ENCODE measurements around the gene ATP2A2.
"Not testable (repeated sequence)": the region's sequence is repeated elsewhere in the genome, so short reads cannot be mapped to it uniquely, and the experiment has no call there.

The ATP2A2 gene

DNA sequence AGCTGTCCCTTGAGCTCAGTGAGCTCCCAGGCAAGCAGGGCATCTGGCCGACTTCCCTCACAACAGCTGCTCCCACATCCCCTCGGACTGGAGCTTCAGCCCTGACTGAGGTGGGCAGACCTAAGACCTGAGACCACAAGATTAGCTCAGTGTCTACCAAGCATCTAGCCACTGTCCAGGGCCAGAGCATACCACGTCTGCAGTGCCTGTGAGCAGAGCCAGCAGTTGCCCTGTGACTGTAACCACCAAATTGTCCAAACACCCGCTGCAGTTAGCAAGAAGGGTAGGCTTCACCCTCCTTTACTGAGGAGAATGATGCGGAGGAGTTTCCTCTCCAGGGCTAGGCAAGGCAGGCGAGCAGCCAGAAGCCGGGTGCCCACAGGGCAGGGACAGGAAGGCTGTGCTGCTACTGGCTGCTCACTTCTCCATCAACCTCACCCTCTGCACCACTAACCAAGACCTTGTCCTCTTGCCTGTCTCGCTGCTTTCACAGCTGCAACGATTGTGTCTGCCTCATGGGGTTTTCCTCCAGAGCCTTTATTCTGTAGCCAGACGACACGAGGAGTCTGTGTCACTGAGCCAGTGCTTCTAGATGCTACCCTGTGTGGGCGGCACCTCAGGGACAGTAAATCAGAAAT, 68.6 kb downstream of the ATP2A2 start:
- H2AFZ ChIP-seq (ENCODE audit: low read length, unreplicated experiment) = no peak overlapping the region
- peaks cover 51% of the 10 kb centered on the region; the same call in 1 of the 2 replicates for H3K36me3 ChIP-seq (ENCODE audit: insufficient read depth, low read length)
- no peaks in the 10 kb centered on the region for H3K27me3 ChIP-seq (ENCODE audit: insufficient read depth, low read length)
- H3K4me3 ChIP-seq (ENCODE audit: low read depth, low read length) = no peak overlapping the region
- H3K27ac ChIP-seq (ENCODE audit: low read depth, low read length) = no peak overlapping the region
- H3K79me2 ChIP-seq (ENCODE audit: control insufficient read depth, insufficient read depth, low read length, unreplicated experiment) = no peaks in the 10 kb centered on the region
- H3K4me1 ChIP-seq (ENCODE audit: control insufficient read depth, insufficient read depth, low read length, unreplicated experiment) = no peaks in the 10 kb centered on the region

DNA sequence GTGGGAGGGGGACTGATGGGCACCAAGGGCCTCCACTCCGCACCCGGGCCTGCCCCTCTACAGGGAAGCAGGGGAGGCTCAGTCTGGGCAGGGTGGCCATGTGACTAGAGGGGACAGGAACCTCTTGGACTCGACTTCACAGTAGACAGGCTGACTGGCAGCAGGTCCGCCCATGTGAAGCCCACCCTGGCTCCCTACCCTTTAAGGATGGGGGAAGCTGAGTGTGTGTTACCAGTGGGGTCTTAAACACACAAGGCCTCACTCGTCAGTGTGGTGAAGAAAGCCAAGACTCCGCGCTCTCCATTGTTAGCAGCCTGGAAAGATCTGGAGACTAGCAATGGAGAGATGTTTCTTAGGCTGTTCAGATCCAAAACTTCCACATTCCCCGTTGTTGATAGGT, 70.1 kb downstream of the ATP2A2 start:
- peaks cover 38% of the 10 kb centered on the region; the same call in 1 of the 2 replicates for H3K36me3 ChIP-seq (ENCODE audit: insufficient read depth, low read length)

DNA sequence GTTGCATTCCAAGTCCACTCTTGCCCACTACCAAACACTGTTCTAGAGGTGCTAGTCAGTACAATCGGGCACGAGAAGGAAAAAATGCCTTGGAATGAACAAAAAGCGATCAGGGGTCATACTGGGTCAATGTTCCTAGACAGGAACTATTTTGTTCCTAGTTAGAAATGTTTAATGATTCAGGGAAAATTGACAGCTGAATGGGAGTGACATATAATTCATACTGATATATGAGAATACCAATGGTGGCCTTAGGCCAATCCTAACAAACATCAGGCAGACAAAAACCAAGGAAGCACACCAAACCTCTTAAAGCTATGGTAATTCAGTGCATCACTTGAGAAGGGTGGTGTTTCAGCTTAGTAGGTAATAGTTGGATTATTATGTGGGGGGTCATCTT, 71.4 kb downstream of the ATP2A2 start:
- H3K4me1 ChIP-seq (ENCODE audit: control insufficient read depth, insufficient read depth, low read length, unreplicated experiment) = no peaks in the 10 kb centered on the region
- no peak overlapping the region for H3K4me3 ChIP-seq (ENCODE audit: low read depth, low read length)
- H3K79me2 ChIP-seq (ENCODE audit: control insufficient read depth, insufficient read depth, low read length, unreplicated experiment) = no peaks in the 10 kb centered on the region
- peaks cover 27% of the 10 kb centered on the region; the same call in 1 of the 2 replicates for H3K36me3 ChIP-seq (ENCODE audit: insufficient read depth, low read length)
- no peaks in the 10 kb centered on the region for H3K27me3 ChIP-seq (ENCODE audit: insufficient read depth, low read length)
- H2AFZ ChIP-seq (ENCODE audit: low read length, unreplicated experiment) = no peak overlapping the region
- no peak overlapping the region for H3K27ac ChIP-seq (ENCODE audit: low read depth, low read length)

More for the DNA sequence above, 70.1 kb downstream of the ATP2A2 start:
- Histone ChIP-seq H3K79me2 (ENCODE audit: control insufficient read depth, insufficient read depth, low read length, unreplicated experiment) (no peaks in the 10 kb centered on the region), H3K4me3 (ENCODE audit: low read depth, low read length) (no peak overlapping the region), H3K4me1 (ENCODE audit: control insufficient read depth, insufficient read depth, low read length, unreplicated experiment) (no peaks in the 10 kb centered on the region), H2AFZ (ENCODE audit: low read length, unreplicated experiment) (no peak overlapping the region), H3K27ac (ENCODE audit: low read depth, low read length) (no peak overlapping the region), H3K27me3 (ENCODE audit: insufficient read depth, low read length) (no peaks in the 10 kb centered on the region)

GRCh38 chr12:110353211-110353965, 72.3 kb downstream of the ATP2A2 start:
- Histone ChIP-seq H3K4me1 (ENCODE audit: control insufficient read depth, insufficient read depth, low read length, unreplicated experiment) (no peaks in the 10 kb centered on the region), H3K27ac (ENCODE audit: low read depth, low read length) (no peak overlapping the region), H3K27me3 (ENCODE audit: insufficient read depth, low read length) (no peaks in the 10 kb centered on the region), H3K79me2 (ENCODE audit: control insufficient read depth, insufficient read depth, low read length, unreplicated experiment) (no peaks in the 10 kb centered on the region), H3K4me3 (ENCODE audit: low read depth, low read length) (no peak overlapping the region), H2AFZ (ENCODE audit: low read length, unreplicated experiment) (no peak overlapping the region), H3K36me3 (ENCODE audit: insufficient read depth, low read length) (peaks cover 18% of the 10 kb centered on the region; the same call in 1 of the 2 replicates)

DNA sequence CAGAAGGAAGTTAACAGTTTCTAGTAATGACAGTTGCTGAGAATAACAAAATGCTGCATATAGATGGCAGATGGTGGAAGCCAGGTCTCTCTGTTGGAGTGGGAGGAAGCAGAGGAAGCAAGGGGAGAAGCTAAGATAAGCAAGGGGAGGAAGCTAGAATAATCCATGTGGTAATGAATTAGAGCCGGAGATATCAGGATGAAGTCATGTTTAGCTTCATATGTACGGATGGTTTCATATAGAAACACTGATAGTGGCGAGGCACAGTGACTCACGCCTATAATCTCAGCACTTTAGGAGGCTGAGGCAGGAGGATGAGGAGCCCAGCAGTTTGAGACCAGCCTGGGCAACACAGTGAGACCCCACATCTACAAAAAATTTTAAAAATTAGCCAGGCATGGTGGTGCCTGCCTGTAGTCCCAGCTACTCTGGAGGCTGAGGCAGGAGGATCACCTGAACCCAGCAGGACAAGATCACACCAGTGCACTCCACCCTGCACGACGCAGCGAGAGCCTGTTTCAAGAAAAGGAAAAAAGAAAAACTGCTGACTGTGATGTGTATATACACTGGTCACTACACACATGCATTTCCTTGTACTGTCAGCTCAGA, 73.2 kb downstream of the ATP2A2 start:
- no peak overlapping the region for H2AFZ ChIP-seq (ENCODE audit: low read length, unreplicated experiment)
- H3K79me2 ChIP-seq (ENCODE audit: control insufficient read depth, insufficient read depth, low read length, unreplicated experiment) = no peaks in the 10 kb centered on the region
- H3K36me3 ChIP-seq (ENCODE audit: insufficient read depth, low read length) = peaks cover 11% of the 10 kb centered on the region; the same call in 1 of the 2 replicates
- no peaks in the 10 kb centered on the region for H3K4me1 ChIP-seq (ENCODE audit: control insufficient read depth, insufficient read depth, low read length, unreplicated experiment)
- no peak overlapping the region for H3K4me3 ChIP-seq (ENCODE audit: low read depth, low read length)
- H3K27ac ChIP-seq (ENCODE audit: low read depth, low read length) = no peak overlapping the region
- H3K27me3 ChIP-seq (ENCODE audit: insufficient read depth, low read length) = no peaks in the 10 kb centered on the region

GRCh38 chr12:110355073-110355472, 74.0 kb downstream of the ATP2A2 start:
- Histone ChIP-seq H3K36me3 (ENCODE audit: insufficient read depth, low read length) (0 out of 2 replicates have a peak, but pooled peaks cover 7% of the 10 kb centered on the region), H3K4me3 (ENCODE audit: low read depth, low read length) (no peak overlapping the region), H3K27me3 (ENCODE audit: insufficient read depth, low read length) (no peaks in the 10 kb centered on the region), H3K79me2 (ENCODE audit: control insufficient read depth, insufficient read depth, low read length, unreplicated experiment) (no peaks in the 10 kb centered on the region), H3K27ac (ENCODE audit: low read depth, low read length) (no peak overlapping the region), H3K4me1 (ENCODE audit: control insufficient read depth, insufficient read depth, low read length, unreplicated experiment) (no peaks in the 10 kb centered on the region), H2AFZ (ENCODE audit: low read length, unreplicated experiment) (no peak overlapping the region)

DNA sequence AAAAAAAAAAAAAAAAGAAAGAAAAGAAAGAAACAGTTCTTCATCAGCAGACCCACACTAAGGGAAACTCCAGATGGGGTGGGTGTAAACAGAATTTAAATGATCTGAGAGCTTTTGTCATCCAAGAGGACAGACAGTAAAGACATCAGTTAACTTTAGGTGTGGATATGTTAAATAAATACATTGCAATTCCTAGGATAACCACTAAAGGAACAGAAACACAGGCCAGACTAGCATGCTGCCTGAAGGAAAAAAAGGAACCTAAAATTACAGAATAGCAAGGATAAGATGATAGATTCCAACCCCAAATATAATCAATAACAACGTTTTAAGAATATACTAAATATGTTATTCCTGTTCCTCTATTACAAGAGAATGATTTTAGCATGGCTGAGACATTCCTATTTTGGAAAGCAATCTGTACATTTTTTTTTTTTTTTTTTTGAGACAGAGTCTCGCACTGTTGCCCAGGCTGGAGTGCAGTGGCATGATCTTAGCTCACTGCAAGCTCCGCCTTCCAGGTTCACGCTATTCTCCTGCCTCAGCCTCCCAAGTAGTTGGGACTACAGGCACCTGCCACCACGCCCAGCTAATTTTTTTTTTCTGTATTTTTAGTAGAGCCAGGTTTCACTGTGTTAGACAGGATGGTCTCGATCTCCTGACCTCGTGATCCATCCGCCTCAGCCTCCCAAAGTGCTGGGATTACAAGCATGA, 77.5 kb downstream of the ATP2A2 start:
- H2AFZ ChIP-seq (ENCODE audit: low read length, unreplicated experiment); H3K4me1 ChIP-seq (ENCODE audit: control insufficient read depth, insufficient read depth, low read length, unreplicated experiment): not testable (repeated sequence)

DNA sequence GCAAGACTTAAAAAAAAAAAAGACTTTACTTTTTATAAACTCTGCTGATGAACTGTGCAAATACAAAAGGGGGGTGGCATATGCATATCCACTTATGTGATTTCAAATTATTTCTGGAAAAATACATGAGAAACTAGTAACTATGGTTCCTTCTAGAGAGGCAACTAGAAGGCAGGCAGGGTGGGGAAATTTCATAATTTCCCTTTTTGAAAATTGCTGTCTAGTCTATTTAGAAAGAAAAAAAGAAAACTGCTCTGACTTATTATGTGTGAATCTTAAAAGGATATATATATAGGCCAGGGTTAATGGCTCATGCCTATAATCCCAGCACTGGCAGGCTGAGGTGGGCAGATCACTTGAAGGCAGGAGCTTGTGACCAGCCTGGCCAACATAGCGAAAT, 80.2 kb downstream of the ATP2A2 start:
- Histone ChIP-seq H3K27ac (ENCODE audit: low read depth, low read length) (no peak overlapping the region), H3K79me2 (ENCODE audit: control insufficient read depth, insufficient read depth, low read length, unreplicated experiment) (no peaks in the 10 kb centered on the region), H3K4me1 (ENCODE audit: control insufficient read depth, insufficient read depth, low read length, unreplicated experiment) (no peaks in the 10 kb centered on the region), H3K4me3 (ENCODE audit: low read depth, low read length) (no peak overlapping the region), H2AFZ (ENCODE audit: low read length, unreplicated experiment) (no peak overlapping the region), H3K27me3 (ENCODE audit: insufficient read depth, low read length) (no peaks in the 10 kb centered on the region), H3K36me3 (ENCODE audit: insufficient read depth, low read length) (no peaks in the 10 kb centered on the region)

More for the DNA sequence above, 77.5 kb downstream of the ATP2A2 start:
- H3K36me3 ChIP-seq (ENCODE audit: insufficient read depth, low read length); H3K27ac ChIP-seq (ENCODE audit: low read depth, low read length); H3K27me3 ChIP-seq (ENCODE audit: insufficient read depth, low read length); H3K4me3 ChIP-seq (ENCODE audit: low read depth, low read length); H3K79me2 ChIP-seq (ENCODE audit: control insufficient read depth, insufficient read depth, low read length, unreplicated experiment): not testable (repeated sequence)

DNA sequence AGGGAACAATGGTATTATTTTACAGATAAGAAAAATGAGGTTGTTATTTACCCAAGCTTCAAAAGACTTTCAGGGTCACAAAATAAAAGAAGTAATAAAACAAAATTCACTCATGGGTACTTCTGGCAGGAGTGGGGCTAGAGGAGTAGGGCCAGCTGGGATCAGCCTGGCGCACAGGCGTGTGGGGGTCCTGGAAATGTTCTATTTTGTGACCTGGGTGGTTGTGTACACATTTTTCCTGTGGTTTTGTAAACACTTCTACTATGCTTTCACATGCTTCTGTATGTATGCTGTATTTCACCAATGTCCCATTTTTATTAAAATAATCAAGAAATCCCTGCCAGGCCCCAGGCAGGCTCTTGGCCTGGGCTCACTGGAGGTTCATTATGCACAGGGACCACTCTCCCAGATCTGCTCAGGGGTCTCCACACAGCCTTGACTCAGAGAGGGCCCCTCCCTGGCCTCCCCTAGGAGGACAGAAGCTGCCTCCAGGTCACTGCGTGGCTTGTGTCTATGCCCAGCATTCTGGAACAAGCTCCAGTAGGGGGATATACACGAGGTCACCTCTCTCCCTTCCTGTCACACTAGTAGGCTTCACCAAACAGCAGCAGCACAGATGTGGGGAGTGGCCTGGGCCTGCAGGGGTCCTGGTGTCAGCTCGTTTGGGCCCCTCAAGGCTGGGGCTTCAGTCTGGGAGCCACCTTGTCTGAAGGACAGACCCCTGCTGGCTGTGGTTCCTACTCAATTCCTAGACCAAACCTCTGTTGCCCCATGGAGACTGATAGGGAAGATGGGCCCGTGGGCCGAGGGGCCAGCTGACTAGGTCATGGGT, 84.7 kb downstream of the ATP2A2 start:
- no peak overlapping the region for H2AFZ ChIP-seq (ENCODE audit: low read length, unreplicated experiment)

More for the DNA sequence above, 84.7 kb downstream of the ATP2A2 start:
- H3K36me3 ChIP-seq (ENCODE audit: insufficient read depth, low read length) = no peaks in the 10 kb centered on the region
- no peak overlapping the region for H3K4me3 ChIP-seq (ENCODE audit: low read depth, low read length)
- no peaks in the 10 kb centered on the region for H3K4me1 ChIP-seq (ENCODE audit: control insufficient read depth, insufficient read depth, low read length, unreplicated experiment)
- no peaks in the 10 kb centered on the region for H3K27me3 ChIP-seq (ENCODE audit: insufficient read depth, low read length)
- no peak overlapping the region for H3K27ac ChIP-seq (ENCODE audit: low read depth, low read length)
- H3K79me2 ChIP-seq (ENCODE audit: control insufficient read depth, insufficient read depth, low read length, unreplicated experiment) = no peaks in the 10 kb centered on the region
